Activated CD4-positive, alpha-beta T cell treated with anti-CD3 and anti-CD28 coated beads, Interleukin-2, amount 50 U/mL, for 48 hours (primary cell): ENCODE measurements around the gene CUL4A.
"Not testable (repeated sequence)": the region's sequence is repeated elsewhere in the genome, so short reads cannot be mapped to it uniquely, and the experiment has no call there.

Source experiments
- DNase-seq, 2 experiments: peaks; one replicate each; pipeline ENCODE4 v3.0.0-alpha.2; 2020

CUL4A gene

GRCh38 chr13:113293686-113294085 lies 84.3 kb downstream of the CUL4A start:
- DNase-seq, result no peak

- DNase-seq, result no peak
Observed at GRCh38 chr13:113295776-113296175, 86.4 kb downstream of the CUL4A start.

- DNase-seq, result peak; percentile 98
Observed at GRCh38 chr13:113296823-113297369, 87.5 kb downstream of the CUL4A start, which contains the start of gene LAMP1. LAMP1 (plus strand) TSS chr13:113297239; CDS start chr13:113297435, 196 bp downstream.

- DNase-seq, result peak; percentile 29 to 44
Observed at GRCh38 chr13:113297370-113298042, 88.1 kb downstream of the CUL4A start.

GRCh38 chr13:113298043-113298945 lies 88.9 kb downstream of the CUL4A start:
- DNase-seq, result no peak

- no peak for DNase-seq
Observed at GRCh38 chr13:113299951-113300350, 90.5 kb downstream of the CUL4A start.

GRCh38 chr13:113302986-113303385 lies 93.6 kb downstream of the CUL4A start:
- DNase-seq, result no peak

GRCh38 chr13:113304121-113304520 lies 94.7 kb downstream of the CUL4A start:
- no peak for DNase-seq

- DNase-seq, result no peak
Observed at GRCh38 chr13:113305208-113305607, 95.8 kb downstream of the CUL4A start.

- DNase-seq, result no peak
Observed at GRCh38 chr13:113307491-113307890, 98.1 kb downstream of the CUL4A start.

- DNase-seq, result no peak
Observed at GRCh38 chr13:113309473-113309872, 100.1 kb downstream of the CUL4A start.

GRCh38 chr13:113314112-113314511 lies 104.7 kb downstream of the CUL4A start:
- not testable (repeated sequence) for DNase-seq

GRCh38 chr13:113314895-113315470 lies 105.6 kb downstream of the CUL4A start:
- DNase-seq, result not testable (repeated sequence)

- no peak for DNase-seq
Observed at GRCh38 chr13:113315992-113316391, 106.6 kb downstream of the CUL4A start.
